HG02884 (cell line): Measurements from ENCODE around the gene ADAP1.
A peak's percentile ranks its signal among the peaks of the same experiment; 100 is the strongest.
"Not testable (repeated sequence)": the region's sequence is repeated elsewhere in the genome, so short reads cannot be mapped to it uniquely, and the experiment has no call there.

ENCODE experiments used
- ATAC-seq: cut with Tn5 transposase; IDR thresholded peaks from one replicate; pipeline ENCODE4 v1.9.1; 2021; ENCODE audit warnings: mild to moderate bottlenecking, moderate library complexity; ENCODE audit not compliant: unreplicated experiment

ADAP1 gene

GRCh38 chr7:883055-884021 lies 71.1 kb downstream of the ADAP1 start:
- no peak for ATAC-seq

GRCh38 chr7:882336-883035 lies 72.0 kb downstream of the ADAP1 start:
- ATAC-seq: no peak

- ATAC-seq: no peak
Observed at GRCh38 chr7:881441-882234, 72.8 kb downstream of the ADAP1 start.

GRCh38 chr7:880450-880849 lies 74.0 kb downstream of the ADAP1 start:
- ATAC-seq: no peak

- ATAC-seq: no peak
Observed at GRCh38 chr7:879706-880105, 74.8 kb downstream of the ADAP1 start.

- ATAC-seq: no peak
Observed at GRCh38 chr7:879093-879492, 75.4 kb downstream of the ADAP1 start.

- ATAC-seq: no peak
Observed at GRCh38 chr7:877312-878232, 76.9 kb downstream of the ADAP1 start.

- ATAC-seq: peak; percentile 17
Observed at GRCh38 chr7:876972-877311, 77.5 kb downstream of the ADAP1 start.

- ATAC-seq: peak; percentile 68
Observed at GRCh38 chr7:876077-876971, 78.2 kb downstream of the ADAP1 start, which contains the start of gene GET4. GET4 (plus strand) TSS chr7:876554; CDS start chr7:876646, 92 bp downstream.

GRCh38 chr7:875476-876076 lies 78.9 kb downstream of the ADAP1 start:
- no peak for ATAC-seq

GRCh38 chr7:875051-875450 lies 79.4 kb downstream of the ADAP1 start:
- no peak for ATAC-seq

GRCh38 chr7:874031-874749 lies 80.3 kb downstream of the ADAP1 start:
- no peak for ATAC-seq

GRCh38 chr7:873367-874002 lies 81.0 kb downstream of the ADAP1 start:
- no peak for ATAC-seq

GRCh38 chr7:872685-873084 lies 81.8 kb downstream of the ADAP1 start:
- not testable (repeated sequence) for ATAC-seq

GRCh38 chr7:871900-872537 lies 82.5 kb downstream of the ADAP1 start:
- no peak for ATAC-seq

GRCh38 chr7:869348-869747 lies 85.1 kb downstream of the ADAP1 start:
- no peak for ATAC-seq

GRCh38 chr7:868189-868486 lies 86.3 kb downstream of the ADAP1 start:
- ATAC-seq: no peak
